WERI-Rb-1 (cell line): ENCODE data around the gene CCNT1.
"Not testable (repeated sequence)": the region's sequence is repeated elsewhere in the genome, so short reads cannot be mapped to it uniquely, and the experiment has no call there.

Experiments used
- DNase-seq: peaks from one replicate; pipeline ENCODE4 v3.0.0-alpha.2; 2020
- H3K27ac ChIP-seq: fragments of 250-450 bp; sonication (Bioruptor Pico); 2 replicates; pipeline ENCODE4 v1.5.1; 2020; ENCODE audit warnings: mild to moderate bottlenecking, moderate library complexity
- H3K27me3 ChIP-seq: fragments of 250-450 bp; sonication (Bioruptor Pico); 2 replicates; pipeline ENCODE4 v1.5.1; 2021; ENCODE audit warnings: mild to moderate bottlenecking, low read depth, moderate library complexity; ENCODE audit not compliant: insufficient read depth, severe bottlenecking
- H3K36me3 ChIP-seq: fragments of 250-450 bp; sonication (Bioruptor Pico); 2 replicates; pipeline ENCODE4 v1.5.1; 2020; ENCODE audit warnings: mild to moderate bottlenecking, moderate library complexity
- H3K4me3 ChIP-seq: 2 replicates; pipeline ENCODE4 v1.5.1; 2011; ENCODE audit warnings: low read depth, mild to moderate bottlenecking, control low read depth, low read length
- H3K9me3 ChIP-seq: fragments of 250-450 bp; sonication (Bioruptor Pico); 2 replicates; pipeline ENCODE4 v1.5.1; 2021; ENCODE audit warnings: mild to moderate bottlenecking, moderate library complexity; ENCODE audit not compliant: severe bottlenecking
- TF ChIP-seq, protein P1 (sequence below): IDR thresholded peaks from 2 replicates; pipeline ENCODE4 v1.5.1; 2011; ENCODE audit warnings: low read depth, mild to moderate bottlenecking, control low read depth, inconsistent platforms, low read length

The CCNT1 gene

DNA sequence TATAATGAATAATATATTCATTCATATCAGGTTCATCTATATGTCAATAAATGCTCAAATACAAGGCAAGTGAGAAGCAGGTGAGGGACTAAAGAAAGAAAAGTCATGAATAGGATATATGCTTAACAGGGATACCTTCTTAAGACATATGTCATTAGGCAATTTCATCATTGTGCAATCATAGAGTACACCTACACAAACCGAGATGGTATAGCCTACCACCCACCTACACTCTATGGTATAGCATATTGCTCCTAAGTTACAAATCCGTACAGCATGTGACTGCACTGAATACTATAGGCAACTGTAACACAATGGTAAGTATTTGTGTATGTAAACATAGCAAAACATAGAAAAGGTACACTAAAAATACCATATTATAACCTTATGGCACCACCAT is 73.5 kb downstream of the CCNT1 start:
- TF ChIP-seq, protein P1, sequence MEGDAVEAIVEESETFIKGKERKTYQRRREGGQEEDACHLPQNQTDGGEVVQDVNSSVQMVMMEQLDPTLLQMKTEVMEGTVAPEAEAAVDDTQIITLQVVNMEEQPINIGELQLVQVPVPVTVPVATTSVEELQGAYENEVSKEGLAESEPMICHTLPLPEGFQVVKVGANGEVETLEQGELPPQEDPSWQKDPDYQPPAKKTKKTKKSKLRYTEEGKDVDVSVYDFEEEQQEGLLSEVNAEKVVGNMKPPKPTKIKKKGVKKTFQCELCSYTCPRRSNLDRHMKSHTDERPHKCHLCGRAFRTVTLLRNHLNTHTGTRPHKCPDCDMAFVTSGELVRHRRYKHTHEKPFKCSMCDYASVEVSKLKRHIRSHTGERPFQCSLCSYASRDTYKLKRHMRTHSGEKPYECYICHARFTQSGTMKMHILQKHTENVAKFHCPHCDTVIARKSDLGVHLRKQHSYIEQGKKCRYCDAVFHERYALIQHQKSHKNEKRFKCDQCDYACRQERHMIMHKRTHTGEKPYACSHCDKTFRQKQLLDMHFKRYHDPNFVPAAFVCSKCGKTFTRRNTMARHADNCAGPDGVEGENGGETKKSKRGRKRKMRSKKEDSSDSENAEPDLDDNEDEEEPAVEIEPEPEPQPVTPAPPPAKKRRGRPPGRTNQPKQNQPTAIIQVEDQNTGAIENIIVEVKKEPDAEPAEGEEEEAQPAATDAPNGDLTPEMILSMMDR, result no peak
- no peaks in the 10 kb centered on the region for H3K9me3 ChIP-seq
- no peak overlapping the region for H3K4me3 ChIP-seq
- H3K36me3 ChIP-seq, result peaks cover 18% of the 10 kb centered on the region
- no peak overlapping the region for H3K27ac ChIP-seq
- H3K27me3 ChIP-seq, result no peaks in the 10 kb centered on the region
- no peak for DNase-seq

GRCh38 chr12:48641752-48642555 is 74.6 kb downstream of the CCNT1 start:
- not testable (repeated sequence) for H3K27me3 ChIP-seq, H3K9me3 ChIP-seq, H3K4me3 ChIP-seq, DNase-seq, H3K27ac ChIP-seq
- peaks cover 18% of the 10 kb centered on the region for H3K36me3 ChIP-seq

GRCh38 chr12:48640854-48641253 is 75.7 kb downstream of the CCNT1 start:
- TF ChIP-seq, protein P1, result no peak
- Histone ChIP-seq H3K9me3 (no peaks in the 10 kb centered on the region), H3K27me3 (no peaks in the 10 kb centered on the region), H3K4me3 (no peak overlapping the region), H3K27ac (no peak overlapping the region), H3K36me3 (peaks cover 18% of the 10 kb centered on the region)
- no peak for DNase-seq

DNA sequence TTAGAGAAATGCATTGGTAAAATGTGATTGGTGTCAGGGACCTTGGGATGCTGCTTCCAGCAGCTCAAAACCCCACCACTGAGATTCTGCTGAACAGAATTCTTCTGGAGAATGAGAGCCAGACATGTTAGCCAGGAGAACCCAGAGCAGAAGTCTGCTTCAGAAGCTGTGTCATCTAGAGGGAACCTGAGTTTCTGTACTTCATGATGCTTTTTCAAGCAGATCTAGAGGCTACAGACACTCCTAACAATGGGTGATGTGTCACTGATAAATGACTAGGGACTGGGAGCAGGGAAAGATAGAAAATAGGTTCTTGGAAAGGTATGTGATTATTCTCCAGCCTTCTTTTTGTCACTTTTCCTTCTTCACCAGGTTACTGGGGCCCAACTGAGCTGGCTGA is 76.1 kb downstream of the CCNT1 start:
- no peak for DNase-seq
- no peak overlapping the region for H3K4me3 ChIP-seq
- TF ChIP-seq, protein P1, result no peak
- peaks cover 18% of the 10 kb centered on the region for H3K36me3 ChIP-seq
- no peak overlapping the region for H3K27ac ChIP-seq
- no peaks in the 10 kb centered on the region for H3K27me3 ChIP-seq
- no peaks in the 10 kb centered on the region for H3K9me3 ChIP-seq
